Activated naive CD8-positive, alpha-beta T cell treated with anti-CD3 and anti-CD28 coated beads, Interleukin-2, amount 50 U/mL, for 16 hours (primary cell): ENCODE data around the gene HIP1R.
"Not testable (repeated sequence)": the region's sequence is repeated elsewhere in the genome, so short reads cannot be mapped to it uniquely, and the experiment has no call there.

Experiments
- DNase-seq: peaks from one replicate; pipeline ENCODE4 v3.0.0-alpha.2; 2020; ENCODE audit warnings: low read depth, low spot score

The HIP1R gene

DNA sequence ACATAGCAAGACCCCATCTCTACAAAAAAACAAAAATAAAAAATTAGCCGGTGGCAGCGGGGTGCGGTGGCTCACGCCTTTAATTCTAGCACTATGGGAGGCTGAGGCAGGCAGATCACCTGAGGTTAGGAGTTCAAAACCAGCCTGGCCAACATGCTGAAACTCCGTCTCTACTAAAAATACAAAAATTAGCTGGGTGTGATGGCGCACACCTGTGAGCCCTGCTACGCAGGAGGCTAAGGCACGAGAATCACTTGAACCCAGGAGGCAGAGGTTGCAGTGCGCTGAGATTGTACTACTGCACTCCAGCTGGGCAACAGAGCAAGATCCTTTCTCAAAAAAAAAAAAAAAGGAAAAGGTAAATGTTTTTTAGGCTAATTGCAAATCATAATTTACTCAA lies 57.5 kb downstream of the HIP1R start:
- not testable (repeated sequence) for DNase-seq

DNA sequence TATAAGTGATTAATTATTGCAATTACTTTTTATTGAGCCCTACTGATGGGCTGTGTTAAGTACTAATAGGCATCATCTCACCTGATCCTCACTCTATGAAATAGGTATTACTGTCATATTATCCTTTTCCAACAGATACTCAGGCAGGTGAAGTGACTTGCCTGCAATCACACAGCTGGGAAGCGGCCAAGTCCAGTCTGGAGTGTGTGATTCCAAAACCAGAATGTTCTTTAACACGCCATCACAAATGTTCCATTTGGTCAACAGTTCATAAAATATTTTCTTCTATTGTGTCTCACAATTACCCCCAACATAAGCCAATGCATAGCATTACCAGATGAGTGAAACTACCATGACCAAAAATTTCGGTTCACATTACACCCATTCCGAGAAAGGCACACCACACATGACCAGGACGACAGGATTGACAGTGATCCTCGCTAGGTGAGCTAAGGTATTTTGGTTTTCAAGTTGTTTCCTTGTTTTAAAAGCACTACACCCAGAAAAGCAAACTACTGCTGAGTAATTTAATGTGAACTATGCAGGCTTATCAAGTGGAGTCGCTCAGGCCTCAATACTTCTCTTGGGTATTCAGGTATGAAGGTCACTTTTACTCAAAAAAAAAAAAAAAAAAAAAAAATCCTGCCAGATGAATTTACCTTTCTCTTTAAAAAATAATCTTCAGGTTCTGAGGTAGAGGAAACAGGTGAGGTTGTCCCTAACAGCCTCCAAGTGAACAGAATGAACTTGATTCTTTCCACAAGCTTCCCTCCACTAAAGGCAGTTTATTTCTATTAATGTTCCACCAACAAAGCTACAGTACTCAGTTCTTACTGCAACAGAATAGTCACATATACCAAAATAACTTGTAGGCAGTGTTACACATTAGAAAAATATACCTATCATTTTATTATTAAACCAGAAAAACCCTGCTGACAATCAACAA lies 58.2 kb downstream of the HIP1R start:
- no peak for DNase-seq

DNA sequence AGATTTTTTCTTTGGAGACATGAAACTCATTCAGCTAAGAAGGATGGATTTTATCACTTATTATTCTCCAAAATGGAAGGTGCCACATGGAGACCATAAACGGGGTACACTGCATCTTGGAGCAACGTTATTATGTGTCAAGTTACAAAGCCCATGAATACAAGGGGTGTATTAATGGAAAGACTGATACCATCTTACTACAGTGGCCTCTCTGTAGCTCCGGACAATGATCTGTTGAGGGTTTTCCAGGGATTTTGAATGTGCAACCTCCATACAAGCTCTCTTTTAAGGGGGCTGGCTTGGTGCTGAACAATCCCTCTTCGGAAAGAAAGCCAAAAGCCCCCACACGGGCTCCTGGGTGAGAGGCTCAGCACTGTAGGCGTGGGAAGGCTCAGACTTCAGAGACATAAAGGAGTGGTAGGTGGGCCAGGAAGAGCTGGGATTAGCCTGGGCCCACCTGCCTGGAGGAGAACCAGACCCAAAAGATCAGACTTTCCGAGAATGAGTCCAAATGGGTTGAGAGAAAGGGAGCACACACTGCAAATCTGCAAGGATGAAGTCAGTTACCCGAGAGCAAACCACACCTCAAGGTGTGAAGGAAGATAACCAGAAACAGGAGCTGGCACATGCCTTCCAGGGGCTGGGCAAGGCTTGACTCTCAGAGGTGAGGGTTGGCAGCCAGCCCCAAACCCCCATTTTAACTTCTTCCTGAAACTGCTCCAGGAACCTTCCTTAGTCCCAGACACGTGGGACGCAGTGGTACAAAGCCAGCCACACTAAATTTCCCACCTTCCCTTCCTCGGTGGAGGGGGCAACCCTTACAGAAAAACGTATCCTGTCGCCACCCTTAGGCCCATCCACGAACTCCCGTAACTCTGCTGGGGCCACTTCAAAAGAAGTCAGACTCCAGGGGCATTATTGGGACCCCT lies 59.2 kb downstream of the HIP1R start:
- no peak for DNase-seq

DNA sequence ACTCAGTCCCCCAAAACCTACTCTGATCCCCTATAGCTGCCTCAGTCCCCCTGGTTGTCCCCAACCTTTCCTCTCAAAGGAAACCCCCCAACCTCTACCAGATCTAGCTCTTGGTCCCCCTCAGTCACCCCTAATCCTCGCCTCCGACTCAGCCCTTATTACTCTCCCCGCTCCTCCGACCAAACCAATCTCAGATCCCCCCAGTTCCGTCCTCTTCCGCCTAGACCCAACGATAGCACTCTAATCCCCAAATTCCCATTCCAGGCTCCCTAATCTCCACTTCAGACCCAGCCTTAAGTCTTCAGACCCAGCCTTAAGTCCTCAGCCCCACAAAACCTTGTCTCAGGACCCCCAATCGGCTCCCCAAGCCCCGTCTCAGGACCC lies 60.1 kb downstream of the HIP1R start:
- no peak for DNase-seq

DNA sequence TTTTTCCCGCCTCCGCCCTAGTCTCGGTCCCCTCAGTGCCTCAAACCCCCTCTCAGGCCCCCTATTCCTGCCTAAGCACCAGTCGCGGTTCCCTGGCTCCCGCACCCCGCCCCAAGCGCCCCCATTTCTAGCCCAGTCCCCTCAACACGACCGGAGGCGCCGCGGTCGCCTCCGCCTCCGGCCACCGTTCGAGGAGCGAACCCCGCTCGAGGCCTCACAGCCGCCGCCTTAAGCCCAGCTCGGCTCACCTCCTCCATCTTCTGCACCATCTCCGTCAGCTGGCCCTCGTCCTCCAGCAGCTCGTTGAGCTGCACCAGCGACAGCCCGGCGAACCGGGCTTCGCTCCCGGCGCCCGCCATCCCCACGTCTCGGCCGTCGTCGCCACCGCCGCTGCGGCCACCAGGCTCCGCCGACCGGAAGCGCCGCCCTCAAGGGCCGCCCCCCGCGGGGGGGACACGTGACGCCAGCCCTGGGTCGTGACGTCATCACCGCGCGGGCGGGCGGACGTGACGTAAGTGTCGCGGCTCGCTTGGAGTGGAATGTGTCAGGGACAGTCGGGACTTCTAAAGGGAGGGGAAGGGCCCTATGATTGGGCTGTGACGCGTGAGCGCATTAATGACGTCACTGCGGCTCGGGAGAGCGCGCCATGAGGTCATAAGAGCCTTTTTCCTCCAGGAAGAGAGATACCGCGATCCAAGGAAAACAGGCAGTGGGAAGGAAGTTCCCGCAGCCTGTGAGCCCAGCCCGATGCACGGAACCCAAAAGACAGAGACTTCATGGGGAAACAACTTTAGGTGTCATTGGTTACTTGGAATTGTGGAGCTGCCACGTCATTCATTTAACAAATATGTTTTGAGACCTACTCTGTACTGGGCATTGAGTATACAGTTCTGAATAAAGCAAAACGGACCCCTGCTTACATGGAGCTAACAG lies 60.7 kb downstream of the HIP1R start, which contains the start of gene VPS37B:
VPS37B (minus strand) TSS at position 421 of the 933 bp plus-strand sequence; CDS start at position 359, 62 bp downstream.
- DNase-seq: peak; percentile 61

DNA sequence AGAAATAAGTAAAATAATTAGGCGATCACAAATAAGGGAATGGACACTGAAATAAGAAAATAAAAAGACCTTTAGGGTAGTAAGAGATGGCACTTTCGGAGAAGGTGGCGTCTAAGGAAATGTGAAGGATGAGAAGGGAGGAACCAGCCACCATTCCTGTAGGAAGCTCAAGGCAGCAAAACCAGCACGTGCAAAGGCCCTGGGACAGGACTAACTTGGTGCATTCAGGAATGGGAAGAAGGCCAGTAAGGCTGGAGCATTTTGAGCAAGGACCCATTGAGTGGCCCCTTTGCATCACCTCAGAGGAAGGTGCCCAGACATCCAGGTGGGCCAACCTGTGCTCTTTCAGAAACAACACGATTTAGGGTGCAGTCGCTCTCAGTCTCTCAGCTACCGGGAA lies 61.4 kb downstream of the HIP1R start:
- DNase-seq: no peak

DNA sequence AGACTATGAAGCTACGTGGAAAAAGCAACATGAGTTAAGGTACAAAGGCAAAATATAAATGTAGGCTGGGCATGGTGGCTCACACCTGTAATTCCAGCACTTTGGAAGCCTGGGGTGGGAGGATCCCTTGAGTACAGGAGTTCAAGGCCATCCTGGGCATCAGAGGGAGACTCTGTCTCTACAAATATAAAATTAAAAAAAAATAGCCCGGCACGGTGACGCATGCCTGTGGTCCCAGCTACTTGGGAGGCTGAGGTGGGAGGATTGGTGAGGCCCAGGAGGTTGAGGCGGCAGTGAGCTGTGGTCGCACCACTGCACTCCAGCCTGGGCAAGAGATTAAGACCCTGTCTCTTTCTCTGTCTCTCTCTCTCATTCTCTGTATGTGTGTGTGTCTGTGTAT lies 64.6 kb downstream of the HIP1R start:
- DNase-seq: no peak

DNA sequence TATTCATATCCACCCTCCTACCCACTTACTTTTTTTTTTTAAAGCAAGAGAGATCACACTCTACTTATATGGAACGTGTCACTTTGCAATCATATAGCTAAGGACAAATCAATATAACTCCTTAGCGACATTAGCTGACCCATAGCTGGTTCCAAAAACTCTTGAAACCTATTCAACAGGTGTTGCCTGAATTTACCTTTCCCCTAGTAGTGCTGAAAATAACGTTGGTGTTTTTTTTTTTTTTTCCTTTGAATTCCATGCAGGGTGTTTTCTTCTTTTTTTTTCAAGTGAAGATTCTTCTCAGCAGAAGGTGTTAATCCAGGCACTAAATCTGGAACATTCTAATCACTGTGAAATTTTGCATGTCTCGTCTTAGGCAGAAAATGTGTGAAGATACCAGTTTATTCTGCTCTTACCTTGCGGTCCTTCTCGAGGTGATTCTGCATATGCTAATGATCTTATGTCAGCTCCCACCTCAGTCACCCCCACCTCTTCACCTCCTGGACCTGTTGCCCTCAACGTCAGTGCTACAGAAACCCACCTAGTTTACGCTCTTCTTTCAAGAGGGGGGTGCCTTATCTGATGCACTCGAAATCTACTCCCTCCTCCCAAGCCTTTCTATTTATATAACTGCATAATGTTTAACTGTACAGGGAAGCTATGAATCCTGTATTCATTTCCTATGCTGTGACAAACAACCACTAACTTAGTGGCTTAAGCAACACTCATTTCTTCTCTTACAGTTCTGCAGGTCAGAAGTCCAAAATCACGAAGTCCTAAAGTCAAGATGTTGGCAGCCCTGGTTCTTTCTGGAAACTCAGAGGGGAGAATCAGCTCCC lies 67.8 kb downstream of the HIP1R start:
- no peak for DNase-seq

DNA sequence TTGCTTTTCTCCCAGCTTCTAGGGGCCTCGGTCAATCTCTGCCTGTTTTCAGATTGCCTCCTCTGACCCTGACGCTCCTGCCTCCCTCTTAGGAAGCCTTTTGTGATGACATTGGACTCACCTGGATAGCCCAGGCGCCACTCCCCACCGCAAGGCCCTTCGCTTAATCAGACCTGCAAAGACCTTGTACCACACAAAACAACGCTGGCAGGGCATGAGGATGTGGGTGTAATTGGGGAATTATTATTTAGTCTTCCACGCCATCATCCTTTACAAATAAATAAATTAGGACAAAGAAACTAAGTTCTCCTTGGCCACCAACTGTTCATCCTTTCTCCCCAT lies 68.4 kb downstream of the HIP1R start:
- no peak for DNase-seq

DNA sequence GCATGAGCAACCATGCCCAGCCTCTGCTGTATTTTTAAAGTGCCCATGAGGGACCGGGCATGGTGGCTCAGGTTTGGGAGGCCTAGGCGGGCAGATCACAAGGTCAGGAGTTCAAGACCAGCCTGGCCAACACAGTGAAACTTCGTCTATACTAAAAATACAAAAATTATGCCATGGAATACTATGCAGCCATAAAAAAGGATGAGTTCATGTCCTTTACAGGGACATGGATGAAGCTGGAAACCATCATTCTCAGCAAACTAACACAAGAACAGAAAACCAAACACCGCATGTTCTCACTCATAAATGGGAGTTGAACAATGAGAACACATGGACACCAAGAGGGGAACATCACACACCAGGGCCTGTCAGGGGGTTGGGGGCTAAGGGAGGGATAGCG lies 70.0 kb downstream of the HIP1R start:
- not testable (repeated sequence) for DNase-seq

DNA sequence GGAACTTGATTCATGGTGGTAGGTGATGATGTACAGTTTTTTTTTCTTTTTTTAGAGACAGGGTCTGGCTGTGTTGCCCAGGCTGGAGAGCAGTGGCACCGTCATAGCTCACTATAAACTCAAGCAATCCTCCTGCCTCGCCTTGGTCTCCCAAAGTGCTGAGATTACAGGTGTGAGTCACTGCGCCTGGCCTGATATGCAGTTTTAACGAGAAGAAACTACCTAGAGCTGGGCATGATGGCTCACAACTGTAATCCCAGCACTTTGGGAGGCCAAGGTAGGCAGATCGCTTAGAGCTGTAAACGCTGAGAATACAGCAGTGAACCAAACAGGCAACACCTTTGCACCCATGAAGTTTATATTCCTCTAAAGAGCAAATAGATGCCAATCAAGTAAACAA lies 73.7 kb downstream of the HIP1R start:
- DNase-seq: no peak

DNA sequence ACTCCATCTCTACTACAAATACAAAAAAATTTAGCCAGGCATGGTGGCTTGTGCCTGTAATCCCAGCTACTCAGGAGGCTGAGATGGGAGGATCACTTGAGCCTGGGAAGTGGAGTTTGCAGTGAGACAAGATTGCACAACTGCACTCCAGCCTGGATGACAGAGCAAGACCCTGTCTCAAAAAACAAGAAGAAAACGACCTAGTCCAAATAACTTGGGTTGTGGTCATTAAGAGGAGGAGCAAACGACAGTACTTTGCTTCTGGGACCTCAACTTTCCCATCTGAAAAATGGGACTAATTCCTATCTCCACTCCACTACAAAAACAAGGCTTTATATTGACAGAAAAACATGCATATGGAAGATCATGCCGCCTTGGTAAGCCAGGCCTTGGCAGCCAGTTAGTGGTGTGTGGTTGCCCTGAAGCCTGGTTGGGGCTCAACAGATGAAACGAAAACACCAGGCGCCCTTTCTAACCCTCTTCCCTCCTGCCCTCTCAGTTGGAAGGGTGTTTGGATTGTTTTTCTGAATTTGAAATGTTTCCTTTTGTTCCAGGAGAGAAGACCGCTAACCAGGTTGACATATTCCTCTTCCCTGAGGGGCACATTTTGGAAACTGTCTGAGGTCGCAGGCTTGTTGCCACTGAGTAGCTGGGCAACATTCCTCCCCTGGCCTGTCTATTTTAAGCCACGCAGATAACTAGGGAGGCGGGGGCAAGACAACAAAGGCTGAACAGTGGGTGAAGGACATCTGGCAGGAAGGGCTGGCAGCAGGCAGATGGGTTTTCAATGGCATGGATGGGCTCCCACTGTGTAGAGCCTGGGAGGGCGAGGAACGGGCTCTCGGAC lies 74.4 kb downstream of the HIP1R start:
- DNase-seq: no peak
